Neural progenitor cell (in vitro differentiated cells): ENCODE measurements around the gene MACROD2. TPM values are rescaled to one million over a fixed set of nuclear protein-coding genes. Genes with fewer than 3 reads are reported as not detected.
A peak's percentile ranks its signal among the peaks of the same experiment; 100 is the strongest.

Experiments used
- DNase-seq: peaks from one replicate; pipeline ENCODE4 v3.0.0-alpha.2; 2016; ENCODE audit warnings: low spot score
- H2AFZ ChIP-seq: fragments of 200-600 bp; sonication (generic); replicated peaks from 2 replicates; pipeline ENCODE4 v1.6.1; 2016; ENCODE audit warnings: antibody characterized with exemption
- H3F3A ChIP-seq: fragments of 200-600 bp; sonication (generic); 2 replicates; pipeline ENCODE4 v1.6.1; 2016; ENCODE audit warnings: antibody characterized with exemption, low read depth
- H3K27ac ChIP-seq: fragments of 200-600 bp; sonication (generic); 2 replicates; pipeline ENCODE4 v1.5.1; 2016; ENCODE audit warnings: mild to moderate bottlenecking
- H3K27me3 ChIP-seq: fragments of 200-600 bp; sonication (generic); 2 replicates; pipeline ENCODE4 v1.6.1; 2016; ENCODE audit warnings: mild to moderate bottlenecking, moderate library complexity
- H3K36me3 ChIP-seq: fragments of 200-600 bp; sonication (generic); 2 replicates; pipeline ENCODE4 v1.5.1; 2016
- H3K4me1 ChIP-seq: fragments of 200-600 bp; sonication (generic); 2 replicates; pipeline ENCODE4 v1.6.1; 2016; ENCODE audit warnings: mixed run types
- H3K4me2 ChIP-seq: fragments of 200-600 bp; sonication (generic); 2 replicates; pipeline ENCODE4 v1.6.1; 2016
- H3K4me3 ChIP-seq: fragments of 200-600 bp; sonication (generic); 2 replicates; pipeline ENCODE4 v1.5.1; 2016
- H3K79me2 ChIP-seq: fragments of 200-600 bp; sonication (generic); 2 replicates; pipeline ENCODE4 v1.6.1; 2016; ENCODE audit warnings: low read depth
- H3K9ac ChIP-seq: fragments of 200-600 bp; sonication (generic); 2 replicates; pipeline ENCODE4 v1.6.1; 2016
- H3K9me3 ChIP-seq: fragments of 200-600 bp; sonication (generic); 2 replicates; pipeline ENCODE4 v1.5.1; 2016; ENCODE audit warnings: low read depth
- H4K20me1 ChIP-seq: fragments of 200-600 bp; sonication (generic); 2 replicates; pipeline ENCODE4 v1.6.1; 2016; ENCODE audit warnings: low read depth
- H3K27ac Mint-ChIP-seq: 3 replicates; pipeline ENCODE4 v1.8.0; 2021; ENCODE audit warnings: mixed read lengths
- H3K27me3 Mint-ChIP-seq: 2 replicates; pipeline ENCODE4 v1.8.0; 2022; ENCODE audit warnings: low read depth, mild to moderate bottlenecking, inconsistent platforms, moderate library complexity, mixed read lengths; ENCODE audit not compliant: insufficient read depth
- H3K36me3 Mint-ChIP-seq: 3 replicates; pipeline ENCODE4 v1.8.0; 2021; ENCODE audit warnings: mixed read lengths
- H3K4me1 Mint-ChIP-seq: 3 replicates; pipeline ENCODE4 v1.8.0; 2021; ENCODE audit warnings: mixed read lengths
- H3K4me3 Mint-ChIP-seq: 3 replicates; pipeline ENCODE4 v1.8.0; 2021; ENCODE audit warnings: mild to moderate bottlenecking, moderate library complexity, mixed read lengths
- H3K9me3 Mint-ChIP-seq: 3 replicates; pipeline ENCODE4 v1.8.0; 2020; ENCODE audit warnings: mixed read lengths
- CTCF ChIP-seq: fragments of 200-600 bp; sonication (generic); IDR thresholded peaks from 2 replicates; pipeline ENCODE4 v1.5.1; 2017; ENCODE audit warnings: antibody characterized with exemption, mild to moderate bottlenecking
- EZH2 ChIP-seq: fragments of 200-600 bp; sonication (generic); IDR thresholded peaks from 2 replicates; pipeline ENCODE4 v1.6.1; 2017; ENCODE audit warnings: antibody characterized with exemption, mild to moderate bottlenecking, moderate library complexity
- EZH2phosphoT487 ChIP-seq: fragments of 200-600 bp; sonication (generic); IDR thresholded peaks from 2 replicates; pipeline ENCODE4 v1.6.1; 2017; ENCODE audit warnings: antibody characterized with exemption
- total RNA-seq: library from RNA; depleted of rRNA; stranded (reverse); fragments of >200 nt; gene quantifications from 2 replicates; pipeline ENCODE4 v1.2.3, GENCODE V29; 2015; ENCODE audit warnings: low replicate concordance

The MACROD2 gene
- total RNA-seq, 1 donor from 2014 or later = 11.9 TPM

GRCh38 chr20:16078172-16078898, 2083.0 kb downstream of the MACROD2 start:
- Histone ChIP-seq H3K4me1 (peaks cover 3% of the 10 kb centered on the region), H2AFZ (peak overlapping the region; percentile 78), H3K27me3 (no peaks in the 10 kb centered on the region), H3K79me2 (no peaks in the 10 kb centered on the region), H3K27ac (no peak overlapping the region), H3F3A (no peaks in the 10 kb centered on the region), H3K9me3 (no peaks in the 10 kb centered on the region), H3K4me2 (no peak overlapping the region), H3K4me3 (no peak overlapping the region), H3K9ac (no peak overlapping the region), H4K20me1 (no peaks in the 10 kb centered on the region), H3K36me3 (no peaks in the 10 kb centered on the region)
- TF ChIP-seq EZH2 = no peak
- TF ChIP-seq EZH2phosphoT487 = no peak
- TF ChIP-seq CTCF = no peak
- Mint-ChIP-seq H3K27me3 (no peaks in the 10 kb centered on the region), H3K9me3 (peaks cover 2% of the 10 kb centered on the region), H3K4me1 (peaks cover 7% of the 10 kb centered on the region), H3K4me3 (no peak overlapping the region), H3K36me3 (peaks cover 1% of the 10 kb centered on the region), H3K27ac (no peak overlapping the region)
- DNase-seq = no peak

- no peaks in the 10 kb centered on the region for H3K9me3 ChIP-seq
- no peak overlapping the region for H3K4me2 ChIP-seq
- H3F3A ChIP-seq = no peaks in the 10 kb centered on the region
- Mint-ChIP-seq H3K4me3 (no peak overlapping the region), H3K36me3 (peaks cover 1% of the 10 kb centered on the region), H3K27ac (no peak overlapping the region), H3K9me3 (peaks cover 2% of the 10 kb centered on the region), H3K27me3 (no peaks in the 10 kb centered on the region), H3K4me1 (peaks cover 7% of the 10 kb centered on the region)
- H4K20me1 ChIP-seq = no peaks in the 10 kb centered on the region
- H3K27me3 ChIP-seq = no peaks in the 10 kb centered on the region
- H3K4me1 ChIP-seq = peaks cover 3% of the 10 kb centered on the region
- H3K79me2 ChIP-seq = no peaks in the 10 kb centered on the region
- TF ChIP-seq EZH2phosphoT487 (no peak), EZH2 (no peak), CTCF (no peak)
- no peak overlapping the region for H3K9ac ChIP-seq
- no peak overlapping the region for H3K27ac ChIP-seq
- no peak overlapping the region for H3K4me3 ChIP-seq
- no peak overlapping the region for H2AFZ ChIP-seq
- no peak for DNase-seq
- H3K36me3 ChIP-seq = no peaks in the 10 kb centered on the region
Measured at GRCh38 chr20:16081421-16081820, 2086.1 kb downstream of the MACROD2 start.

DNA sequence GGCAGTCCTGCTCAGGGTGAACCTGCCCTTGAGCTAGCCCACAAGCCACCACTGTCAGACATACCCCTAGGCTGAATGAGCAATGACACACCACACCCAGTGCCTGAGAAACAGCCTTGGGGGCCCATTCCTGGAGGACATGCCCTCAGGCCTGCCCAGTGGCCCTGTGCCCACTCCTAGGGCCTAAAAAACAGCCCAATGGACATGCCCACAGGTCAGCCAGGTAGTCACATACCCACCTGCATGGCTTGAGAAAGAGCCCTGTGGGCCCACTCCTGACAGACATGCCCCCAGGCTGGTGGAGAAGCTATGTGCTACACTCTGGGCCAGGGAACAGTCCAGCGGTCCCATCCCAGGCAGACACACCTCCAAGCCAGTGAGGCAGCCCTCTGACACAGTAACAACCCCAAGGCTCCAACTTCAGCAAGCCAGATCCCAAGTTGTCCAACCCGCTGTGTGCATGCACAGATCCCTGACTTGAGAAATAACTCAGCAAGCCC, 2086.8 kb downstream of the MACROD2 start:
- H3K9me3 Mint-ChIP-seq = peaks cover 7% of the 10 kb centered on the region

More for the DNA sequence above, 2086.8 kb downstream of the MACROD2 start:
- Mint-ChIP-seq H3K36me3 (peaks cover 1% of the 10 kb centered on the region), H3K27me3 (no peaks in the 10 kb centered on the region), H3K4me1 (peaks cover 7% of the 10 kb centered on the region), H3K27ac (no peak overlapping the region), H3K4me3 (no peak overlapping the region)
- H3K27ac ChIP-seq = no peak overlapping the region
- no peak overlapping the region for H3K4me3 ChIP-seq
- no peaks in the 10 kb centered on the region for H4K20me1 ChIP-seq
- no peak for DNase-seq
- H3K79me2 ChIP-seq = no peaks in the 10 kb centered on the region
- no peak overlapping the region for H3K9ac ChIP-seq
- no peak for TF ChIP-seq EZH2
- no peak for TF ChIP-seq CTCF
- no peak for TF ChIP-seq EZH2phosphoT487
- H3K4me2 ChIP-seq = no peak overlapping the region
- H3K4me1 ChIP-seq = peaks cover 3% of the 10 kb centered on the region
- H3K9me3 ChIP-seq = no peaks in the 10 kb centered on the region
- no peaks in the 10 kb centered on the region for H3K36me3 ChIP-seq
- H2AFZ ChIP-seq = no peak overlapping the region
- H3K27me3 ChIP-seq = no peaks in the 10 kb centered on the region
- no peaks in the 10 kb centered on the region for H3F3A ChIP-seq
